ENCODE results near the gene RSRP1.

Gene RSRP1

DNA sequence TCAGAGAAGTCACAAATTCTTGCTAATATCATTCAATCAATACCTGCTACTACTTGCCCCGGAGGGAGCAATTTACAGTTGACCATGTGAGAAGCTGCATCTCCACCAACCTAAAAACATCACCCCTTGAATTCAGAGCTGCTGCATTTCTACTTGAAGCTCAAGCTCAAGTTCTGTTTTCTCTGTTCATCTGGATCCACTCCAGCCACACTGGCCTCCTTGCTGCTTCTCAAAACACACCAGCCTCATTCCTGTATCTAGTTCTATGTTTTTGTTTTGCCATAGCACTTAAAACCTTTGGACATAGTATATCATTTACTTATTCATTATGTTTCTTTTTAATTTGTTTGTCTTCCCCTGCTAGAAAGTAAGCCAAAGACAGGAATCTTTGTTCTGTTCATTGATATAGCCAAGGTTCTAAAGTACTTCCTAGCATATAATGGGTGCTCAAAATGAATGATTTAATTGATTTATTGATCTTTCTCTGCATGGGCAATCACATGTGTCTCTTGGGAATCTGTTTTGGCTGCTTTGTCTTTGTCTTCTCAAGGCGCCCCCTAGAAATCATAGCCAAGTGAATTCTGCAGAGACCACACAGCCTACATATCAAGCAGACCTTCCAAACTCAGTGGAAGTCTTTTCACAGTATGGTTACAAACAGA is 38.6 kb downstream of the RSRP1 start:
- no peak overlapping the region for H2AFZ ChIP-seq (ENCODE audit: low read depth)

GRCh38 chr1:25208092-25208491 is 39.2 kb downstream of the RSRP1 start:
- Histone ChIP-seq H3K4me3 (IDR thresholded peaks at IDR 0.05; ENCODE audit: insufficient read depth, low read depth, low read length) (no peak overlapping the region), H3K36me3 (ENCODE audit: insufficient read depth) (no peaks in the 10 kb centered on the region), H2AFZ (ENCODE audit: low read depth) (no peak overlapping the region), H3K9ac (no peak overlapping the region), H3K4me2 (no peak overlapping the region), H3K4me1 (ENCODE audit: low read depth, poor library complexity, severe bottlenecking) (peaks cover 7% of the 10 kb centered on the region), H3K79me2 (ENCODE audit: insufficient read depth, low read depth) (no peaks in the 10 kb centered on the region), H4K20me1 (ENCODE audit: insufficient read depth) (no peaks in the 10 kb centered on the region), H3K27ac (no peak overlapping the region), H3K27me3 (ENCODE audit: insufficient read depth, low read depth) (no peaks in the 10 kb centered on the region)
- TF ChIP-seq, protein P1, sequence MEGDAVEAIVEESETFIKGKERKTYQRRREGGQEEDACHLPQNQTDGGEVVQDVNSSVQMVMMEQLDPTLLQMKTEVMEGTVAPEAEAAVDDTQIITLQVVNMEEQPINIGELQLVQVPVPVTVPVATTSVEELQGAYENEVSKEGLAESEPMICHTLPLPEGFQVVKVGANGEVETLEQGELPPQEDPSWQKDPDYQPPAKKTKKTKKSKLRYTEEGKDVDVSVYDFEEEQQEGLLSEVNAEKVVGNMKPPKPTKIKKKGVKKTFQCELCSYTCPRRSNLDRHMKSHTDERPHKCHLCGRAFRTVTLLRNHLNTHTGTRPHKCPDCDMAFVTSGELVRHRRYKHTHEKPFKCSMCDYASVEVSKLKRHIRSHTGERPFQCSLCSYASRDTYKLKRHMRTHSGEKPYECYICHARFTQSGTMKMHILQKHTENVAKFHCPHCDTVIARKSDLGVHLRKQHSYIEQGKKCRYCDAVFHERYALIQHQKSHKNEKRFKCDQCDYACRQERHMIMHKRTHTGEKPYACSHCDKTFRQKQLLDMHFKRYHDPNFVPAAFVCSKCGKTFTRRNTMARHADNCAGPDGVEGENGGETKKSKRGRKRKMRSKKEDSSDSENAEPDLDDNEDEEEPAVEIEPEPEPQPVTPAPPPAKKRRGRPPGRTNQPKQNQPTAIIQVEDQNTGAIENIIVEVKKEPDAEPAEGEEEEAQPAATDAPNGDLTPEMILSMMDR (conservative IDR thresholded peaks at IDR 0.05; ENCODE audit: low read depth, low read length), result no peak

More for the DNA sequence above, 38.6 kb downstream of the RSRP1 start:
- H3K36me3 ChIP-seq (ENCODE audit: insufficient read depth), result no peaks in the 10 kb centered on the region
- H3K4me1 ChIP-seq (ENCODE audit: low read depth, poor library complexity, severe bottlenecking), result peaks cover 7% of the 10 kb centered on the region
- no peaks in the 10 kb centered on the region for H3K27me3 ChIP-seq (ENCODE audit: insufficient read depth, low read depth)
- no peaks in the 10 kb centered on the region for H4K20me1 ChIP-seq (ENCODE audit: insufficient read depth)
- TF ChIP-seq, protein P1 (conservative IDR thresholded peaks at IDR 0.05; ENCODE audit: low read depth, low read length), result no peak
- no peak overlapping the region for H3K27ac ChIP-seq
- H3K4me2 ChIP-seq, result no peak overlapping the region
- no peak overlapping the region for H3K4me3 ChIP-seq (IDR thresholded peaks at IDR 0.05; ENCODE audit: insufficient read depth, low read depth, low read length)
- no peaks in the 10 kb centered on the region for H3K79me2 ChIP-seq (ENCODE audit: insufficient read depth, low read depth)
- H3K9ac ChIP-seq, result no peak overlapping the region

DNA sequence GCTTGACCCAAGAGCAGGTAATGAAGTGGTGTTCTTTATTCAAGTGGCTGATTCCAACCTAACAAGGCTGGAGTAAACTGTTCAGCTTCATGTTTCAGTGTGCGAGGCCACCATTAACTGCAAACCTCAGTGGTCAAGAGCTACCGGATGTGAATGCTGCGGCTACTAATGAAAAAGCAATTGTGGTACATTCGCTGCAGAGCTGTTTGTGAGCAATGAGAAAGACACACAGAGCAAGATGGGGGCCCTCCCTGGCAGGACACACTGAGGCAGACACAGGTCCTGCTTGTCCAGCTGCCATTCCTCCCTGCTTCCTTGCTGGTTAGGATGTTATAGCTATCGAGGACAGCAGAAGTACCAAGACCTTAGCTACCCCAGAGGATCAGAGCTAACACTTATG is 41.1 kb downstream of the RSRP1 start:
- Histone ChIP-seq H3K4me1 (ENCODE audit: low read depth, poor library complexity, severe bottlenecking) (peaks cover 7% of the 10 kb centered on the region), H3K27ac (no peak overlapping the region), H3K9ac (no peak overlapping the region), H3K27me3 (ENCODE audit: insufficient read depth, low read depth) (no peaks in the 10 kb centered on the region), H4K20me1 (ENCODE audit: insufficient read depth) (no peaks in the 10 kb centered on the region), H3K36me3 (ENCODE audit: insufficient read depth) (no peaks in the 10 kb centered on the region), H3K4me3 (IDR thresholded peaks at IDR 0.05; ENCODE audit: insufficient read depth, low read depth, low read length) (no peak overlapping the region), H3K4me2 (no peak overlapping the region), H2AFZ (ENCODE audit: low read depth) (no peak overlapping the region), H3K79me2 (ENCODE audit: insufficient read depth, low read depth) (no peaks in the 10 kb centered on the region)
- TF ChIP-seq, protein P1 (conservative IDR thresholded peaks at IDR 0.05; ENCODE audit: low read depth, low read length), result no peak

DNA sequence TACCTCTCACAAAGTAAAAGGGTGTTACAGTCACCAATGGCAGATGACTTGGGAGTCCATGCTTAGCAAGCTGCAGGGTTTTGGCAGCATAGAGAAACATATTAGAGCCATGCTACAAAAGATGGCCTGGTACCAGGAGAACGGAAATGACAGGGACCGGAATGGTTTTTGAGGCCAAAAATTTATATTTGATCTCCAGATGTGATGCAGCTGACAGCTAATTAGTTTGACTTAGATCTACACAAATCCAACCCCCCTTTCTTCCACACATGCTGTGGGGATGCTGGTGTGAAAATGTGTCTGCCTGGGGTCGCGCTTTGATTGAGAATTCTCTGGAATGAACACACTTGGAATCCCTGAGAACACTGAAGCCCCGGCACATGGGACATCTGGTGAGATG is 41.5 kb downstream of the RSRP1 start:
- Histone ChIP-seq H3K27ac (no peak overlapping the region), H3K36me3 (ENCODE audit: insufficient read depth) (no peaks in the 10 kb centered on the region), H4K20me1 (ENCODE audit: insufficient read depth) (no peaks in the 10 kb centered on the region), H3K4me2 (no peak overlapping the region), H3K4me3 (IDR thresholded peaks at IDR 0.05; ENCODE audit: insufficient read depth, low read depth, low read length) (no peak overlapping the region), H3K4me1 (ENCODE audit: low read depth, poor library complexity, severe bottlenecking) (peaks cover 7% of the 10 kb centered on the region), H3K79me2 (ENCODE audit: insufficient read depth, low read depth) (no peaks in the 10 kb centered on the region), H2AFZ (ENCODE audit: low read depth) (no peak overlapping the region), H3K27me3 (ENCODE audit: insufficient read depth, low read depth) (no peaks in the 10 kb centered on the region), H3K9ac (no peak overlapping the region)
- TF ChIP-seq, protein P1 (conservative IDR thresholded peaks at IDR 0.05; ENCODE audit: low read depth, low read length), result no peak

Data from KMS-11 (cell line).